D341Med (cell line): ENCODE data around the gene ARHGAP42.
"Not testable (repeated sequence)": the region's sequence is repeated elsewhere in the genome, so short reads cannot be mapped to it uniquely, and the experiment has no call there.

Source experiments
- DNase-seq: peaks from one replicate; pipeline ENCODE4 v3.0.0; 2012; ENCODE audit warnings: low spot score

Gene ARHGAP42

GRCh38 chr11:100719809-100720221 lies 32.7 kb downstream of the ARHGAP42 start:
- peak; percentile 39 for DNase-seq

GRCh38 chr11:100726680-100727079 lies 39.6 kb downstream of the ARHGAP42 start:
- DNase-seq, result no peak

- no peak for DNase-seq
These were observed 40.3 kb downstream of the ARHGAP42 start for GRCh38 chr11:100727410-100727809.

- DNase-seq, result no peak
These were observed 43.2 kb downstream of the ARHGAP42 start for GRCh38 chr11:100730266-100730665.

GRCh38 chr11:100731471-100731870 lies 44.4 kb downstream of the ARHGAP42 start:
- peak; percentile 67 for DNase-seq

GRCh38 chr11:100732949-100733348 lies 45.9 kb downstream of the ARHGAP42 start:
- no peak for DNase-seq

GRCh38 chr11:100734743-100735527 lies 47.8 kb downstream of the ARHGAP42 start:
- DNase-seq, result no peak

- no peak for DNase-seq
These were observed 49.0 kb downstream of the ARHGAP42 start for GRCh38 chr11:100735949-100736675.

GRCh38 chr11:100738701-100739270 lies 51.7 kb downstream of the ARHGAP42 start:
- DNase-seq, result no peak

GRCh38 chr11:100739666-100740065 lies 52.6 kb downstream of the ARHGAP42 start:
- DNase-seq, result no peak

- DNase-seq, result no peak
These were observed 53.4 kb downstream of the ARHGAP42 start for GRCh38 chr11:100740440-100740839.

- no peak for DNase-seq
These were observed 55.0 kb downstream of the ARHGAP42 start for GRCh38 chr11:100741866-100742625.

GRCh38 chr11:100746448-100746847 lies 59.4 kb downstream of the ARHGAP42 start:
- no peak for DNase-seq

GRCh38 chr11:100748153-100748552 lies 61.1 kb downstream of the ARHGAP42 start:
- DNase-seq, result no peak

GRCh38 chr11:100749887-100750565 lies 62.9 kb downstream of the ARHGAP42 start:
- not testable (repeated sequence) for DNase-seq

- not testable (repeated sequence) for DNase-seq
These were observed 63.4 kb downstream of the ARHGAP42 start for GRCh38 chr11:100750566-100750891.

- DNase-seq, result no peak
These were observed 65.5 kb downstream of the ARHGAP42 start for GRCh38 chr11:100752371-100753171.

GRCh38 chr11:100753172-100753543 lies 66.1 kb downstream of the ARHGAP42 start:
- no peak for DNase-seq

GRCh38 chr11:100753571-100753970 lies 66.5 kb downstream of the ARHGAP42 start:
- DNase-seq, result peak; percentile 51

- no peak for DNase-seq
These were observed 69.5 kb downstream of the ARHGAP42 start for GRCh38 chr11:100756559-100756958.

- DNase-seq, result no peak
These were observed 70.6 kb downstream of the ARHGAP42 start for GRCh38 chr11:100757646-100758045.
